SK-N-SH (cell line): ENCODE measurements around the gene TRIM10. TPM values are rescaled to one million over a fixed set of nuclear protein-coding genes. Genes with fewer than 3 reads are reported as not detected.

ENCODE experiments used
- CTCF ChIA-PET: fragments of 300-600, 350-600 bp; formaldehyde crosslinking; extraction: SDS; loops from one replicate; lab custom pipeline; 2021; lab: Yijun Ruan, JAX
- POLR2A ChIA-PET: fragments of 350-600 bp; sonication (Branson Sonifier 250); formaldehyde crosslinking; extraction: SDS; loops from one replicate; lab custom pipeline; 2020; ENCODE audit warnings: antibody characterized with exemption, inconsistent platforms; lab: Yijun Ruan, JAX
- DNase-seq: peaks from one replicate; pipeline ENCODE4 v3.0.0; 2012
- H2AFZ ChIP-seq: fragments of 200-600 bp; sonication (generic); 2 replicates; pipeline ENCODE4 v1.8.1; 2016; ENCODE audit warnings: antibody characterized with exemption, mild to moderate bottlenecking, low read depth
- H3F3A ChIP-seq: fragments of 200-600 bp; sonication (generic); replicated peaks from 2 replicates; pipeline ENCODE3; 2016; ENCODE audit warnings: antibody characterized with exemption, mild to moderate bottlenecking; ENCODE audit not compliant: insufficient read depth
- H3K27ac ChIP-seq, 2 experiments: fragments of 200-500 bp in 1 of 2; fragments of 200-600 bp in 1 of 2; sonication (Bioruptor generic) in 1 of 2; sonication (generic), shearing (Covaris generic) in 1 of 2; 2 replicates each; pipeline versions ENCODE4 v1.5.1 to v1.6.1; 2014 to 2016; ENCODE audit warnings: low read depth in 2 of 2, inconsistent platforms in 1 of 2, low read length in 1 of 2, mild to moderate bottlenecking in 1 of 2, mixed read lengths in 1 of 2
- H3K27me3 ChIP-seq: fragments of 200-600 bp; sonication (generic), shearing (Covaris generic); 2 replicates; pipeline ENCODE4 v1.6.1; 2016; ENCODE audit warnings: mixed run types; ENCODE audit not compliant: insufficient read depth
- H3K36me3 ChIP-seq, 2 experiments: fragments of 200-500 bp in 1 of 2; fragments of 200-600 bp in 1 of 2; sonication (Bioruptor generic) in 1 of 2; sonication (generic) in 1 of 2; replicated peaks in 1 of 2; 2 replicates each; pipeline versions ENCODE3 to v1.5.1; 2014 to 2016; ENCODE audit warnings: low read length in 1 of 2, mild to moderate bottlenecking in 1 of 2; ENCODE audit not compliant: insufficient read depth in 2 of 2, control insufficient read depth in 1 of 2
- H3K4me1 ChIP-seq, 2 experiments: fragments of 200-500 bp in 1 of 2; fragments of 200-600 bp in 1 of 2; sonication (Bioruptor generic) in 1 of 2; sonication (generic), shearing (Covaris generic) in 1 of 2; 2 replicates each; pipeline versions ENCODE4 v1.5.1 to v1.6.1; 2014 to 2016; ENCODE audit warnings: low read depth in 1 of 2, low read length in 1 of 2, mixed run types in 1 of 2; ENCODE audit not compliant: insufficient read depth in 2 of 2, control insufficient read depth in 1 of 2
- H3K4me2 ChIP-seq: fragments of 200-600 bp; sonication (generic), shearing (Covaris generic); 2 replicates; pipeline ENCODE4 v1.6.1; 2017; ENCODE audit warnings: mixed run types
- H3K4me3 ChIP-seq, 2 experiments: fragments of 200-500 bp in 1 of 2; fragments of 200-600 bp in 1 of 2; sonication (Bioruptor generic) in 1 of 2; sonication (generic), shearing (Covaris generic) in 1 of 2; 2 replicates each; pipeline versions ENCODE4 v1.5.1 to v1.8.1; 2014 to 2016; ENCODE audit warnings: low read depth in 2 of 2, inconsistent platforms in 1 of 2, low read length in 1 of 2, mild to moderate bottlenecking in 1 of 2, mixed read lengths in 1 of 2, moderate library complexity in 1 of 2
- H3K79me2 ChIP-seq: fragments of 200-600 bp; sonication (generic); 2 replicates; pipeline ENCODE4 v1.8.1; 2017; ENCODE audit warnings: mild to moderate bottlenecking; ENCODE audit not compliant: insufficient read depth
- H3K9ac ChIP-seq: fragments of 200-600 bp; sonication (generic); 2 replicates; pipeline ENCODE4 v1.6.1; 2017; ENCODE audit warnings: mixed run types
- H3K9me2 ChIP-seq: fragments of 200-600 bp; sonication (generic); 2 replicates; pipeline ENCODE4 v1.6.1; 2017; ENCODE audit warnings: mixed run types
- H3K9me3 ChIP-seq: fragments of 200-600 bp; sonication (generic); 2 replicates; pipeline ENCODE4 v1.6.1; 2017; ENCODE audit warnings: mixed run types, mild to moderate bottlenecking, moderate library complexity
- H4K20me1 ChIP-seq: fragments of 200-600 bp; sonication (generic); 2 replicates; pipeline ENCODE4 v1.6.1; 2017; ENCODE audit warnings: mild to moderate bottlenecking, mixed run types; ENCODE audit not compliant: insufficient read depth
- CTCF ChIP-seq: fragments of 200-600 bp; sonication (generic); IDR thresholded peaks from 2 replicates; pipeline ENCODE4 v1.6.1; 2017; ENCODE audit warnings: antibody characterized with exemption, mild to moderate bottlenecking, moderate library complexity
- FOSL2 ChIP-seq: IDR thresholded peaks from 2 replicates; pipeline ENCODE4 v1.4.0; 2012; ENCODE audit warnings: low read depth, mild to moderate bottlenecking, moderate library complexity, borderline replicate concordance
- FOXJ3 ChIP-seq: sonication (generic); formaldehyde crosslinking; IDR thresholded peaks from 2 replicates; pipeline ENCODE4 v1.5.1; 2020; ENCODE audit warnings: mild to moderate bottlenecking, missing genetic modification reagents
- FOXM1 ChIP-seq: IDR thresholded peaks from 2 replicates; pipeline ENCODE4 v1.4.0; 2012; ENCODE audit warnings: low read depth, mild to moderate bottlenecking
- JUND ChIP-seq: IDR thresholded peaks from 2 replicates; pipeline ENCODE4 v1.4.0; 2012
- MAX ChIP-seq: IDR thresholded peaks from 2 replicates; pipeline ENCODE4 v1.4.0; 2012; ENCODE audit warnings: low read depth
- NRF1 ChIP-seq: IDR thresholded peaks from 2 replicates; pipeline ENCODE4 v1.6.1; 2012; ENCODE audit warnings: low read depth, mild to moderate bottlenecking, low read length
- PBX3 ChIP-seq: IDR thresholded peaks from 2 replicates; pipeline ENCODE4; 2012
- POLR2AphosphoS5 ChIP-seq: IDR thresholded peaks from 2 replicates; pipeline ENCODE4 v1.6.1; 2012; ENCODE audit warnings: low read depth, low read length
- RAD21 ChIP-seq: IDR thresholded peaks from 2 replicates; pipeline ENCODE4 v1.6.1; 2012; ENCODE audit warnings: mild to moderate bottlenecking, low read length
- RXRA ChIP-seq: IDR thresholded peaks from 2 replicates; pipeline ENCODE4 v1.4.0; 2012; ENCODE audit warnings: low read depth, mild to moderate bottlenecking, borderline replicate concordance
- SIN3A ChIP-seq: IDR thresholded peaks from 2 replicates; pipeline ENCODE4 v1.6.1; 2012; ENCODE audit warnings: low read depth, mild to moderate bottlenecking, low read length, moderate library complexity, borderline replicate concordance
- TAF1 ChIP-seq: IDR thresholded peaks from 2 replicates; pipeline ENCODE4 v1.6.1; 2012; ENCODE audit warnings: low read depth, mild to moderate bottlenecking, low read length, moderate library complexity, borderline replicate concordance
- WGBS: methylation state at CpG from one replicate; pipeline ENCODE4 v1.1.6; 2017; ENCODE audit warnings: low lambda C conversion rate; 5-methylcytosine and 5-hydroxymethylcytosine counted together
- polyA plus RNA-seq, 3 experiments: library from polyadenylated mRNA; depleted of rRNA; stranded (reverse); fragments of >200 nt; gene quantifications; 2 replicates each; pipeline ENCODE4 v1.2.3, GENCODE V29; 2012
- TF ChIP-seq, protein P1 (sequence below): fragments of 150-350 bp; IDR thresholded peaks from 2 replicates; pipeline ENCODE4 v1.6.1; 2016; ENCODE audit warnings: mild to moderate bottlenecking, low read depth, low read length
- TF ChIP-seq, protein P2 (sequence below): IDR thresholded peaks from 2 replicates; pipeline ENCODE4 v1.4.0; 2012; ENCODE audit warnings: low read depth, borderline replicate concordance

Gene TRIM10
- polyA plus RNA-seq, 1 of the 3 experiments (the other 2 are of a cell fraction): not detected

GRCh38 chr6:30155520-30156261, 5.3 kb downstream of the TRIM10 start:
- POLR2A ChIA-PET: no interaction called here
- H3K27me3 ChIP-seq: peaks cover 34% of the 10 kb centered on the region; the same call in 1 of the 2 replicates

DNA sequence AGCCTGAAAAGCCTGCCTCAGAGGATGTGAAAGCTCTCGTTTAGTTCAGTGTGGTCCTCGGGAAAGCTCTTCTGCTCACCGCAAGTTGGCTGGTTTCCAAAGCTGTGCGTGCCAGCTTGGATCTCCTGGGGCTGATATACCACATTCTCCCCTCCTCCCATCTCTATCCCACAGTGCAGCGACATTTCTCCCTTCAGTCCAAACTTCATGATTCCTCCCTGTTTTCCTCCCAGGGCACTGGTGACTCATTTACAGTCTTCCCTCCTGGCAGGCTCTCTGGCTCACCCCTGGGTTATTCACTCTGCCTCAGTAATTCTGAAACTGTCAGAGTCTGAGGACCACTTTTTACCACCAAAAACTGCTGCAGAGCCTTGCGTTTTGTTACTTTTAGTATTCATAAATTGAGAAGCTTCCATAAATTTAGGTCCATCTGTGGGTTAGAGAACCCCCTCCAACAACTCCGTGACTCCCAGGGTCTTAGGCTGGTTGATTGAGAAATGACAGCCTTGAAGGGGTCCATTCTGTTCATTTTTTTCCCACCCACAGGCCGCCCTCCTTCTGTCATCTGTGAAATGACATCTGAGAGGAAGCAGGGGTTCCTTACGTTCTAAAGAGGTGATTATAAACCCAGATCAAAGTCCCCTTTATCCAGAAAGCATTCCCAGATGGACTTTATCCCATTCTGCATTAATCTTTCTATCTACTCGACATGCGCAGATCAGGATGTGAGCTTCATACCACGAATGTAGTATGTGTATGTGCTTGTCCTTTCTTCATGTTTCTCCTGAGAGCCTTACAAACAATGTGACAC, 6.1 kb downstream of the TRIM10 start:
- Histone ChIP-seq H3K36me3 (no peaks in the 10 kb centered on the region), H3K4me3 (no peak overlapping the region), H3K27me3 (peaks cover 28% of the 10 kb centered on the region; the same call in 1 of the 2 replicates), H3K9me2 (no peaks in the 10 kb centered on the region), H3K4me2 (peak overlapping the region; percentile 54; the same call in 1 of the 2 replicates), H3K9me3 (no peaks in the 10 kb centered on the region), H3K27ac (no peak overlapping the region), H4K20me1 (no peaks in the 10 kb centered on the region), H3K79me2 (no peaks in the 10 kb centered on the region), H3F3A (no peaks in the 10 kb centered on the region), H3K4me1 (no peaks in the 10 kb centered on the region; a peak in 1 of 4 replicates), H3K9ac (no peak overlapping the region), H2AFZ (no peak overlapping the region)
- DNase-seq: no peak
- ChIA-PET POLR2A (no interaction called here), CTCF (interaction anchor here (1.4 to 6.4 kb wide), 3 partner anchors 23 to 51 kb away, joined by 5 to 38 read pairs (median 12); no protein-coding TSS in a partner anchor)
- WGBS: 2% methylated on average over 12 of the region's 12 CpGs
- TF ChIP-seq JUND (0 out of 2 replicates have a peak, but pooled peaks have one; percentile 22), FOXM1 (no peak), RAD21 (no peak), FOXJ3 (CRISPR knock-in tag) (no peak), CTCF (no peak), MAX (no peak), POLR2AphosphoS5 (no peak), NRF1 (no peak), FOSL2 (peak; percentile 45; the same call in 1 of the 2 replicates), SIN3A (no peak), RXRA (no peak), TAF1 (no peak), PBX3 (no peak)
- TF ChIP-seq, protein P1, sequence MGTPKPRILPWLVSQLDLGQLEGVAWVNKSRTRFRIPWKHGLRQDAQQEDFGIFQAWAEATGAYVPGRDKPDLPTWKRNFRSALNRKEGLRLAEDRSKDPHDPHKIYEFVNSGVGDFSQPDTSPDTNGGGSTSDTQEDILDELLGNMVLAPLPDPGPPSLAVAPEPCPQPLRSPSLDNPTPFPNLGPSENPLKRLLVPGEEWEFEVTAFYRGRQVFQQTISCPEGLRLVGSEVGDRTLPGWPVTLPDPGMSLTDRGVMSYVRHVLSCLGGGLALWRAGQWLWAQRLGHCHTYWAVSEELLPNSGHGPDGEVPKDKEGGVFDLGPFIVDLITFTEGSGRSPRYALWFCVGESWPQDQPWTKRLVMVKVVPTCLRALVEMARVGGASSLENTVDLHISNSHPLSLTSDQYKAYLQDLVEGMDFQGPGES: no peak

More at GRCh38 chr6:30155520-30156261, 5.3 kb downstream of the TRIM10 start:
- DNase-seq: no peak
- Histone ChIP-seq H4K20me1 (no peaks in the 10 kb centered on the region), H3K4me1 (no peaks in the 10 kb centered on the region; a peak in 1 of 4 replicates), H3K9me2 (no peaks in the 10 kb centered on the region), H3K4me3 (no peak overlapping the region), H3K9me3 (no peaks in the 10 kb centered on the region), H2AFZ (no peak overlapping the region), H3F3A (no peaks in the 10 kb centered on the region), H3K36me3 (no peaks in the 10 kb centered on the region), H3K9ac (no peak overlapping the region), H3K27ac (no peak overlapping the region), H3K79me2 (no peaks in the 10 kb centered on the region), H3K4me2 (no peak overlapping the region)
- 46% methylated on average over 2 of the region's 2 CpGs for WGBS
- TF ChIP-seq FOSL2: no peak
- TF ChIP-seq, protein P2, sequence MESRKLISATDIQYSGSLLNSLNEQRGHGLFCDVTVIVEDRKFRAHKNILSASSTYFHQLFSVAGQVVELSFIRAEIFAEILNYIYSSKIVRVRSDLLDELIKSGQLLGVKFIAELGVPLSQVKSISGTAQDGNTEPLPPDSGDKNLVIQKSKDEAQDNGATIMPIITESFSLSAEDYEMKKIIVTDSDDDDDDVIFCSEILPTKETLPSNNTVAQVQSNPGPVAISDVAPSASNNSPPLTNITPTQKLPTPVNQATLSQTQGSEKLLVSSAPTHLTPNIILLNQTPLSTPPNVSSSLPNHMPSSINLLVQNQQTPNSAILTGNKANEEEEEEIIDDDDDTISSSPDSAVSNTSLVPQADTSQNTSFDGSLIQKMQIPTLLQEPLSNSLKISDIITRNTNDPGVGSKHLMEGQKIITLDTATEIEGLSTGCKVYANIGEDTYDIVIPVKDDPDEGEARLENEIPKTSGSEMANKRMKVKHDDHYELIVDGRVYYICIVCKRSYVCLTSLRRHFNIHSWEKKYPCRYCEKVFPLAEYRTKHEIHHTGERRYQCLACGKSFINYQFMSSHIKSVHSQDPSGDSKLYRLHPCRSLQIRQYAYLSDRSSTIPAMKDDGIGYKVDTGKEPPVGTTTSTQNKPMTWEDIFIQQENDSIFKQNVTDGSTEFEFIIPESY: no peak
- CTCF ChIA-PET: interaction anchor here (2.7 to 6.4 kb wide), 2 partner anchors 24 to 52 kb away, joined by 12 to 38 read pairs; no protein-coding TSS in a partner anchor
